Measurements from ENCODE around the gene CXXC5. TPM values are rescaled to one million over a fixed set of nuclear protein-coding genes. Genes with fewer than 3 reads are reported as not detected.

CXXC5 gene
- total RNA-seq, 1 donor from 2014 or later = 151 TPM

DNA sequence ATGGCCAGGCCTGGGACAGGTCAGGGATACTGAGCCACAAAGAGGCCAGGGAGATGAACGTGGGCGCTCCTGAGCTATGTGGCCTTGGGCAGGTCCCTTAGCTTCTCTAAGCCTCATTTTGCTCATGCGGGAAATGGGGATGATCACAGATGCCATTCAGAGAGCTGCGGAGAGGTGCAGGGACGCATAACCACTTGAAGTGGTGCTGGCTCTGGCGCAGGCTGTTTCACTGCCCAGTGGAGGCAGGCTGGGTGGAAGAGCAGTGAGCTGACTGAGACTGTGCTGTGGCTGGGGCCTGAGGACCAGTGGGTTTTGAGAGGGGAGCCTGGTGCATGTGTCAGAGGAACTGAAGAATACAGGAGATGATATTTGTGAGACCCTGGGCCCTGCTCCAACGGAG is 18.4 kb downstream of the CXXC5 start:
- H4K20me1 ChIP-seq (ENCODE audit: insufficient read depth, low read length) = peaks cover 85% of the 10 kb centered on the region
- no peak overlapping the region for H3K4me3 ChIP-seq (ENCODE audit: insufficient read depth, low read depth, low read length)
- H3K27ac ChIP-seq (ENCODE audit: low read depth, low read length) = peak overlapping the region; percentile 30
- TF ChIP-seq EZH2 (IDR thresholded peaks at IDR 0.05; ENCODE audit: insufficient read depth, low read length) = no peak
- TF ChIP-seq, protein P1, sequence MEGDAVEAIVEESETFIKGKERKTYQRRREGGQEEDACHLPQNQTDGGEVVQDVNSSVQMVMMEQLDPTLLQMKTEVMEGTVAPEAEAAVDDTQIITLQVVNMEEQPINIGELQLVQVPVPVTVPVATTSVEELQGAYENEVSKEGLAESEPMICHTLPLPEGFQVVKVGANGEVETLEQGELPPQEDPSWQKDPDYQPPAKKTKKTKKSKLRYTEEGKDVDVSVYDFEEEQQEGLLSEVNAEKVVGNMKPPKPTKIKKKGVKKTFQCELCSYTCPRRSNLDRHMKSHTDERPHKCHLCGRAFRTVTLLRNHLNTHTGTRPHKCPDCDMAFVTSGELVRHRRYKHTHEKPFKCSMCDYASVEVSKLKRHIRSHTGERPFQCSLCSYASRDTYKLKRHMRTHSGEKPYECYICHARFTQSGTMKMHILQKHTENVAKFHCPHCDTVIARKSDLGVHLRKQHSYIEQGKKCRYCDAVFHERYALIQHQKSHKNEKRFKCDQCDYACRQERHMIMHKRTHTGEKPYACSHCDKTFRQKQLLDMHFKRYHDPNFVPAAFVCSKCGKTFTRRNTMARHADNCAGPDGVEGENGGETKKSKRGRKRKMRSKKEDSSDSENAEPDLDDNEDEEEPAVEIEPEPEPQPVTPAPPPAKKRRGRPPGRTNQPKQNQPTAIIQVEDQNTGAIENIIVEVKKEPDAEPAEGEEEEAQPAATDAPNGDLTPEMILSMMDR (IDR thresholded peaks at IDR 0.05; ENCODE audit: insufficient read depth, low read depth, low read length) = no peak
- no peaks in the 10 kb centered on the region for H3K36me3 ChIP-seq (ENCODE audit: insufficient read depth, low read length)
- peak overlapping the region; percentile 82 for H3K4me2 ChIP-seq (ENCODE audit: low read length)
- H3K36me3 Mint-ChIP-seq (ENCODE audit: low read depth, unreplicated experiment) = peaks cover 7% of the 10 kb centered on the region
- H3K4me3 Mint-ChIP-seq (ENCODE audit: unreplicated experiment) = peak overlapping the region; percentile 16
- H2AFZ ChIP-seq (ENCODE audit: low read depth, low read length) = no peak overlapping the region
- peaks cover 55% of the 10 kb centered on the region for H3K4me1 Mint-ChIP-seq (ENCODE audit: low read depth, unreplicated experiment)
- no peaks in the 10 kb centered on the region for H3K27me3 ChIP-seq (ENCODE audit: insufficient read depth, low read length)
- peak overlapping the region; percentile 82 for H3K9ac ChIP-seq (ENCODE audit: low read length)
- peak overlapping the region; percentile 42 for H3K27ac Mint-ChIP-seq (ENCODE audit: unreplicated experiment)
- H3K9me3 ChIP-seq (ENCODE audit: insufficient read depth, low read depth, low read length) = no peaks in the 10 kb centered on the region
- FAIRE-seq (no peak), DNase-seq (ENCODE audit: low read depth) (no peak)
- peaks cover 74% of the 10 kb centered on the region for H3K4me1 ChIP-seq (ENCODE audit: insufficient read depth, low read length)
- peaks cover 100% of the 10 kb centered on the region for H3K79me2 ChIP-seq (ENCODE audit: insufficient read depth, low read length)
- H3K27me3 Mint-ChIP-seq (ENCODE audit: low read depth, unreplicated experiment) = no peaks in the 10 kb centered on the region
- H3K9me3 Mint-ChIP-seq (ENCODE audit: unreplicated experiment) = no peaks in the 10 kb centered on the region

DNA sequence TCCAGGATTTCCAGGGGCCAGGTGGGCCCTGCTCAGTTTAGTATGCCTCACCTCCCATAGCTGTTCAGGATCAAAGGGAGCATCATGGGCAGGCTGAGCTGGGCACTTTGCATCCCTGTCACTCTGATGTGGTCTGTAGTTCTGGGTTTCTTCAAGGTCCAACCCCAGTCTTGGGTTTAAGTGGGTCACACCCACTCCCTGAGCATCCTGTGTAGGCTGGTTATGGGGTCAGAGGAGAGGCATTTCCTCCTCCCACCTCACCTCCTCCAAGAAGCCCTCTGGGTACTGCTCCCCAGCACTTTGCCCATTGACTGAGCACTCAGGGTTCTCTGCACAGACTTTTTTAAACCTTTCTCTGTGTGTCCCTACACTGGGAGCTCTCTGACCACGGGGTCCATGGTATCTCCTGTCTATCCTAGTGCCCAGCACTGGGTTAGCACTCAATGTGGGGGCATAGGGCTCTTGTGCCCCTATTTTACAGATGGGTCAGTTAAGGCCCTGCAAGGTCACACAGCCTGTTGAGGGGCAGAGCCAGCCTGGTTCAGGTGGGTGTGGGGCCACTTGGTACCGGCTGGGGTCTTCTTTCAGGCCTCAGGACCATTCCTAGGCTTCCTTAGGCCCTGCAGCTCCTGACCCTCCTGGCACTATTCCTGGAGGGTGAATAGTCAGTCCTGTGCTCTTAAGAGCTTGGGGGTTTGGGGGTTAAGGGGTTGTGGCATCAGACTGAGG is 19.0 kb downstream of the CXXC5 start:
- Histone ChIP-seq H4K20me1 (ENCODE audit: insufficient read depth, low read length) (peaks cover 81% of the 10 kb centered on the region), H3K9me3 (ENCODE audit: insufficient read depth, low read depth, low read length) (no peaks in the 10 kb centered on the region), H3K4me1 (ENCODE audit: insufficient read depth, low read length) (peaks cover 71% of the 10 kb centered on the region), H2AFZ (ENCODE audit: low read depth, low read length) (no peak overlapping the region), H3K27ac (ENCODE audit: low read depth, low read length) (peak overlapping the region; percentile 87), H3K4me3 (ENCODE audit: insufficient read depth, low read depth, low read length) (no peak overlapping the region), H3K79me2 (ENCODE audit: insufficient read depth, low read length) (peaks cover 100% of the 10 kb centered on the region), H3K27me3 (ENCODE audit: insufficient read depth, low read length) (no peaks in the 10 kb centered on the region), H3K9ac (ENCODE audit: low read length) (peak overlapping the region; percentile 82), H3K36me3 (ENCODE audit: insufficient read depth, low read length) (no peaks in the 10 kb centered on the region), H3K4me2 (ENCODE audit: low read length) (peak overlapping the region; percentile 82)
- no peak for DNase-seq (ENCODE audit: low read depth)
- H3K4me3 Mint-ChIP-seq (ENCODE audit: unreplicated experiment) = no peak overlapping the region
- no peaks in the 10 kb centered on the region for H3K9me3 Mint-ChIP-seq (ENCODE audit: unreplicated experiment)
- H3K27me3 Mint-ChIP-seq (ENCODE audit: low read depth, unreplicated experiment) = no peaks in the 10 kb centered on the region
- no peak for FAIRE-seq
- peaks cover 56% of the 10 kb centered on the region for H3K4me1 Mint-ChIP-seq (ENCODE audit: low read depth, unreplicated experiment)
- peaks cover 9% of the 10 kb centered on the region for H3K36me3 Mint-ChIP-seq (ENCODE audit: low read depth, unreplicated experiment)
- TF ChIP-seq, protein P1 (IDR thresholded peaks at IDR 0.05; ENCODE audit: insufficient read depth, low read depth, low read length) = no peak
- TF ChIP-seq EZH2 (IDR thresholded peaks at IDR 0.05; ENCODE audit: insufficient read depth, low read length) = no peak
- peak overlapping the region; percentile 78 for H3K27ac Mint-ChIP-seq (ENCODE audit: unreplicated experiment)

DNA sequence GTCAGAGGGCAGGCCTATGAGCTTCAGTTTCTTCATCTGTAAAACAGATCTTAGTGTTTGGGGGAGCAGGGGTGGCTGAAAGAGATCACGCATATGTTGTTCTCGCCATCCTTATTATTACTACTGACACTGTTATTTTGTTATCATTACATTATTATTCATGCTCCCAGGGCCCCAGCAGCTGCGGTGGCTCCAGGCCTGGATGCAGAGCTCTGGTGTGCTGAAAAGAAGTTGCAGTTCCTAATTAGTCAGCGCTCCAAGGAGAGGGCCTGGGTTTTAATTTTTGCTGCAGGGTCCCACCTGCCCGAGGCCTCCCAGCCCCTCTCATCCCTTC is 19.5 kb downstream of the CXXC5 start:
- no peak overlapping the region for H3K4me3 Mint-ChIP-seq (ENCODE audit: unreplicated experiment)
- Histone ChIP-seq H3K4me2 (ENCODE audit: low read length) (peak overlapping the region; percentile 82), H3K9me3 (ENCODE audit: insufficient read depth, low read depth, low read length) (no peaks in the 10 kb centered on the region), H3K4me1 (ENCODE audit: insufficient read depth, low read length) (peaks cover 68% of the 10 kb centered on the region), H3K36me3 (ENCODE audit: insufficient read depth, low read length) (no peaks in the 10 kb centered on the region), H2AFZ (ENCODE audit: low read depth, low read length) (no peak overlapping the region), H3K79me2 (ENCODE audit: insufficient read depth, low read length) (peaks cover 100% of the 10 kb centered on the region), H3K4me3 (ENCODE audit: insufficient read depth, low read depth, low read length) (peak overlapping the region; percentile 45), H3K27me3 (ENCODE audit: insufficient read depth, low read length) (no peaks in the 10 kb centered on the region), H3K9ac (ENCODE audit: low read length) (peak overlapping the region; percentile 82), H3K27ac (ENCODE audit: low read depth, low read length) (peak overlapping the region; percentile 87), H4K20me1 (ENCODE audit: insufficient read depth, low read length) (peaks cover 81% of the 10 kb centered on the region)
- peaks cover 56% of the 10 kb centered on the region for H3K4me1 Mint-ChIP-seq (ENCODE audit: low read depth, unreplicated experiment)
- no peaks in the 10 kb centered on the region for H3K27me3 Mint-ChIP-seq (ENCODE audit: low read depth, unreplicated experiment)
- H3K9me3 Mint-ChIP-seq (ENCODE audit: unreplicated experiment) = no peaks in the 10 kb centered on the region
- peak overlapping the region; percentile 78 for H3K27ac Mint-ChIP-seq (ENCODE audit: unreplicated experiment)
- TF ChIP-seq, protein P1 (IDR thresholded peaks at IDR 0.05; ENCODE audit: insufficient read depth, low read depth, low read length) = no peak
- TF ChIP-seq EZH2 (IDR thresholded peaks at IDR 0.05; ENCODE audit: insufficient read depth, low read length) = no peak
- peaks cover 9% of the 10 kb centered on the region for H3K36me3 Mint-ChIP-seq (ENCODE audit: low read depth, unreplicated experiment)
- peak; percentile 55 for DNase-seq (ENCODE audit: low read depth)
- no peak for FAIRE-seq
